Motor neuron (in vitro differentiated cells): ENCODE measurements around the gene ZNF555. TPM values are rescaled to one million over a fixed set of nuclear protein-coding genes. Genes with fewer than 3 reads are reported as not detected.
"Not testable (repeated sequence)": the region's sequence is repeated elsewhere in the genome, so short reads cannot be mapped to it uniquely, and the experiment has no call there.

Source experiments
- ATAC-seq, 8 experiments: fragments of 200-7000 bp; cut with Tn5 transposase; replicated peaks in 6 of 8; 2 replicates each; pipeline ENCODE4 v1.8.0; 2021; ENCODE audit warnings: mild to moderate bottlenecking in 8 of 8, moderate library complexity in 8 of 8
- H3K27ac ChIP-seq, 2 donors: fragments of 250-450 bp; sonication (Bioruptor Pico); 2 replicates each; pipeline ENCODE4 v1.9.0; 2021; ENCODE audit warnings: antibody characterized with exemption in 2 of 2, mild to moderate bottlenecking in 2 of 2, moderate library complexity in 1 of 2
- H3K4me1 ChIP-seq, 2 donors: fragments of 250-450 bp; sonication (Bioruptor Pico); replicated peaks in 1 of 2; 2 replicates each; pipeline ENCODE4 v1.6.1; 2021; ENCODE audit warnings: antibody characterized with exemption in 2 of 2, mild to moderate bottlenecking in 2 of 2, moderate library complexity in 1 of 2
- H3K4me3 ChIP-seq, 5 donors: fragments of 250-450 bp; sonication (Bioruptor Pico); 2 replicates each; pipeline ENCODE4 v1.9.0; 2021; ENCODE audit warnings: antibody characterized with exemption in 5 of 5, mild to moderate bottlenecking in 5 of 5, moderate library complexity in 4 of 5
- WGBS, 10 experiments: fragments of 450-650 bp; shearing (Covaris generic); methylation state at CpG; one replicate each; pipeline ENCODE4 v1.0.0; 2022; 5-methylcytosine and 5-hydroxymethylcytosine counted together
- in situ Hi-C, 9 experiments: fragments of 400-800 bp; cut with MboI; loops; one replicate each; pipeline ENCODE4 v1.15.0; 2021; ENCODE audit warnings: low sequenced_read_pairs in 9 of 9, low pct_unique_long_range_greater_than_20kb in 2 of 9; ENCODE audit not compliant: unreplicated experiment in 9 of 9
- total RNA-seq, 8 experiments: library from RNA; unstranded; fragments of 300-600 nt; gene quantifications; 2 replicates each; pipeline versions ENCODE4 v1.2.3 to v1.2.4, GENCODE V29; 2022

The ZNF555 gene
- total RNA-seq, 8 experiments from 2014 or later, result 1.1 to 11.6 (median 8.7) TPM

DNA sequence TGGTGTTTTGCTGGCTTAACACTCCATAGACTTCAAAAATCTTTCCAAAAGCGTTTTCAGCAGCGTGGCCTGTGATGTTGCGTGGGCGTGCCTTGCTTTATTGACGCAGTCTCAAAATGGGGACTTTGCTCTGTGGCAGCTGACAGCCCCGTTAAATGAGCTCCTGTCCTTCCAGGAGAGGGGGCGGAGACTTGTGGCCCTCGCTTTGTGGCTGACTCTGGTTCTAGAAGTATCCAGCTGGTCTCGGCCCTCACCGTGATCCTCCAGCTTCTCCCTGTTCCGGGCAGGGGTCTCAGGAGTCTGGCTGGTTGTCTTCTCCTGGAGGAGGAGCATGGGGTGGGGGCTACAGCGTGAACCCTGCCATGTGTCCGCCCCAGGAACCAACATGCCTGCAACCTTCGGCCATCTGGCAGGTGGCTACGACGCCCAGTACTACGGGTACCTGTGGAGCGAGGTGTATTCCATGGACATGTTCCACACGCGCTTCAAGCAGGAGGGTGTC is 30.0 kb upstream of the ZNF555 start:
- no peak for ATAC-seq
- Histone ChIP-seq H3K4me1 (no peaks in the 10 kb centered on the region), H3K27ac (no peak overlapping the region), H3K4me3 (no peak overlapping the region)
- 80 to 100% (median 96%) methylated on average over 1 to 7 of the region's 20 CpGs; no CpG with 5 or more reads in 4 of the 10 experiments for WGBS, 10 experiments
- in situ Hi-C loops, result no loop called here

DNA sequence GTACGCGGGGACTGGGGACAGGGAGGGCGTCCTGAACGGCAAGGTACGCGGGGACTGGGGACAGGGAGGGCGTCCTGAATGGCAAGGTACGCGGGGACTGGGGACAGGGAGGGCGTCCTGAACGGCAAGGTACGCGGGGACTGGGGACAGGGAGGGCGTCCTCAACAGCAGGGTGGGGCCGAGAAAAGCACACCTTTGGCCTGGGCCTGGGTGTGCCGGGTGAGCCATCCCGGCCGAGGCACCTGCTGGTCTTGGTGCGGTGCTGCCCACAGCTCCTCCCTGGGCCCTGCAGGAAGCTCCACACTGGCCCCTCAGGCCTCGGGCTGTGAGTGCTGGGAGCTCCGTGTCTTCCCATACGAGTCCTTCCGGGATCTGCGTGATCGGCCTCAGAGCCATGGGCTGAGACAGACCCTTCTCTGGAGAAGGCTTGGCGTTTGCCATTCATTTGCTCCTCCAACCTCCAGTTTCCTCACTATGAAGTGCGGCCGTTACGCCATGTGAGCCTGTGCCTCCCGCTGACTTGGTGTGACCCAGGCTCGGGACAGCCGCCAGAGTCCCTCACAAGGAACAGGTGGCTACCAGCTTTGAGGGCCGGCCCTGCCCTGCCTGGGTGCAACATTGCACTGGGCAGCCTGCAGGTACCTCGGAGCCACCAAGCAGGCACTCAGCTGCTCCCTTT is 29.4 kb upstream of the ZNF555 start:
- peak in 3 of 8 experiments; percentile 7 to 22 (median 18) for ATAC-seq
- in situ Hi-C loops, result no loop called here
- H3K4me3 ChIP-seq, result no peak overlapping the region
- WGBS, 10 experiments, result 85 to 100% (median 100%) methylated on average over 1 to 4 of the region's 34 CpGs; no CpG with 5 or more reads in 7 of the 10 experiments
- H3K27ac ChIP-seq, result no peak overlapping the region
- H3K4me1 ChIP-seq, result no peaks in the 10 kb centered on the region

DNA sequence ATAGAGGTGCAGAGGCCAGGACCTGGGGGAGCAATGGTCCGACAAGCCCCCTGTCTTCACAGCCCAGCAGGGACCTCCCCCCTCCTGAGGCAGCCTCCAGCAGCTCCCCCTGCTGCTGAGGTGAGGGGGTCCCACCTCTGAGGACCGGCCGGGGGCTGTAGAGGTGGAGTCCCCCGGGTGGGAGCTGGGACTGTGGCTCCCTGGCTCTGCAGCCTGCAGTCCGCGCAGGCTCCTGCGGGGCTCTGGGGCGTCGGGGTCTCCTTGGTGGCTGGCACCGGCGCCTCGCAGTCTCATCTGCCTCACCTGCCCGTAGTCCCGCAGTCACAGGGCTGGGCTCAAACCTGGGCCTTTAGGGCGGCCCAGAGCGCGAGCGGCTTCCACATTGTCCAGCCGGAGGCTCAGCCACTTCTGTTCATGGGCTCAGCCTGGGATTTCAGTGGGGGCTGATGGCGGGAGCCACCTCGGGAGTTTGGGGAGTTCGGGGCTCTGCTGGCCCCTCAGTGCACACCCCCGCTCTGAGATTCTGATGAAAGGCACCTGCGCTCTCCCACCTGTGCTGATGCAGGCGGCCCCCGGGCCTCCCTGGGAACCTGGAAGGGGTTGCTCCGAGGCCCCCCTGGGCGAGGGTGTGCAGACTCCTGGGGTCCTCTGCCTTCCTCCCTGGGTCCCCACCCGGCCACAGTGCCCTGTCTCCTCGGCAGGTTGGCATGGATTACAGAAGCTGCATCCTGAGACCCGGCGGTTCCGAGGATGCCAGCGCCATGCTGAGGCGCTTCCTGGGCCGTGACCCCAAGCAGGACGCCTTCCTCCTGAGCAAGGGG is 28.7 kb upstream of the ZNF555 start:
- in situ Hi-C loops, result no loop called here
- 81 to 100% (median 92%) methylated on average over 2 to 3 of the region's 37 CpGs; no CpG with 5 or more reads in 7 of the 10 experiments for WGBS, 10 experiments
- no peak overlapping the region for H3K4me3 ChIP-seq
- peak in 2 of 8 experiments; percentile 7 for ATAC-seq
- no peaks in the 10 kb centered on the region for H3K4me1 ChIP-seq
- H3K27ac ChIP-seq, result no peak overlapping the region

DNA sequence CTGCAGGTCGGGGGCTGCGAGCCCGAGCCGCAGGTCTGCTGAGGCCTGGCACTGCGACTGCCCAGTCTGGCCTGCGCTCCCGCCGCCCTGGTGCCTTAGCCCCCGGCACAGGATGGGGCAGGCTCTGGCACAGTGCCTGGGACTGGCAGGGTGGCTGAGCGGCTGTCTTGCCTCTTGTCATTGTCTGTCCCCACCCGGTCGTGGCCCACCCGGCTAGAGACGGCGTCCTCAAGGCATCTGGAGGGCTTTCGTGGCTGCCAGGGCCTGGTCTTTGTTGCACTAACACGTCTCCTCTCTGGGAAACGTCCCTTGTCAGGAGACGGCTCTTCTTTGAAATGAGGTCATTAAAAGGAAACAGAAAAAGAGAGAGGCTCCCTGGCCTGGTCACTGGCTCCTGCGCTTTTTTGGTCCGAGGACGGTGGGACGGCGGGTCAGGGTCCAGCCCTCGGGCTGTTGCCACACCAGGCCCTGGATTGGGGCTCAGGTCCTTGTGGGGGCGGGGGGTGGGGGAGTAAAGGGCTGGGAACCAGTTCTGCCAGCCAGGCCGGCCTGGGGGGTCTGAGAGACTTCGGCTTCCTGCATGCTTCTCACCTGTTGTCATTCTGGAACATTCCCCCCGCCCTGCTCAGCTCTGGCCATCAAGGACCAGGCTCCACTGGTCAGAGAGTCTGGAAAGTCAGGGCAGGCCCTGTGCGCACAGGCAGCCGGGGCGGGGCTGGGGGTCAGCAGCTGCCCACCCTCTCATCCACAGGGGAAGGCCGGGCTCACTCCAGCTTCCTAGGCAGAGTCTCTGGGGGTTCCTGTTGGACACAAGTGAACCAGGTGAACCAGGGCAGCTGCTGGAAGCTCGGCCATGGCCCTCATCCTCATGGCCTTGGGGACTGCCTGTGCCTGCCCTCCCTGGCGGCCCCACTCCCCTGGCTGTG is 27.8 kb upstream of the ZNF555 start:
- Histone ChIP-seq H3K27ac (no peak overlapping the region), H3K4me3 (no peak overlapping the region), H3K4me1 (no peaks in the 10 kb centered on the region)
- peak in 1 of 8 experiments; percentile 1 for ATAC-seq
- WGBS, 10 experiments, result 20 to 100% (median 77%) methylated on average over 1 to 6 of the region's 35 CpGs; no CpG with 5 or more reads in 6 of the 10 experiments
- in situ Hi-C loops, result no loop called here

DNA sequence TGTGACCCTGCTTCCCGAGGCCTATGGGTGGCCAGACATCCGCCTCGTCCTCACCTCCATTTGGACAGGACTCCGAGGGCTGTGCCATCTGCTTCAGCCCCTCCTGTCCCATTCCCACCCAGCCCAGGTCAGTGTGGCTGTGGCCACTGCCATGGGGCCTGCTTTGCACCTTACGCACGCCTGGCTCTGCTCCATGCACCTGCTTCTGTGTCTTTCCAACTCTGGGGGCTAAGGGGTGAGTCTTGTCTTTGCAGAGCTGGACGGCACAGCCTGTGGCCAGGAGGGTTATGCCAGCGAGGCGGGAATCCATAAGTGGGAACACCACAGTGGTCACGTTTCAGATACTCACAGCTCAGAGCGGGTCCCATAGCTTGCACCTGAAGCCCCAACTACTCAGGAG is 26.8 kb upstream of the ZNF555 start:
- 82 to 100% (median 97%) methylated on average over 1 to 3 of the region's 11 CpGs; no CpG with 5 or more reads in 6 of the 10 experiments for WGBS, 10 experiments
- in situ Hi-C loops, result no loop called here
- H3K4me1 ChIP-seq, result no peaks in the 10 kb centered on the region
- no peak overlapping the region for H3K27ac ChIP-seq
- ATAC-seq, result no peak
- H3K4me3 ChIP-seq, result no peak overlapping the region

DNA sequence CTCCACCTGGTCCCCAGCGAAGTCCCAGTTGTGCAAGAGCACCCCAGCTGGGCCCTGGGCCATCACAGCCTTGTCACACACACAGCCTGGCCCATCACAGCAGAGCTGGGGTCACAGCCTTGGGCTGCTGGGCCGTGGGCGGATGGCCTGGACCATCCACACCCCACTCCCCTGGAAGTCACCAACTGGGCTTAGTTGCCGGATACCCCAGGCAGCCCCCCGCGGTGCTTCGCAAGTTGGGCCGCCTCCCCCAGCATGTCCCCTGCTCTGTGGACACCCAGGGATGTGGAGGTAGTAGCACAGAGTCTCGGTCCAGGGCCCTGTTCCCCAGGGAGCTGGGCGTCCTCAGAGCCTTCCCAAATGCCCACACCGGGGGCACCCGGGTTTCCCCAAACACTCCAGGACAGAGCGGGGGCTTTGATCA is 26.1 kb upstream of the ZNF555 start:
- Histone ChIP-seq H3K4me1 (no peaks in the 10 kb centered on the region), H3K27ac (no peak overlapping the region), H3K4me3 (no peak overlapping the region)
- in situ Hi-C loops, result no loop called here
- WGBS, 10 experiments, result 94 to 100% methylated on average over 1 to 3 of the region's 13 CpGs; no CpG with 5 or more reads in 8 of the 10 experiments
- ATAC-seq, result no peak

DNA sequence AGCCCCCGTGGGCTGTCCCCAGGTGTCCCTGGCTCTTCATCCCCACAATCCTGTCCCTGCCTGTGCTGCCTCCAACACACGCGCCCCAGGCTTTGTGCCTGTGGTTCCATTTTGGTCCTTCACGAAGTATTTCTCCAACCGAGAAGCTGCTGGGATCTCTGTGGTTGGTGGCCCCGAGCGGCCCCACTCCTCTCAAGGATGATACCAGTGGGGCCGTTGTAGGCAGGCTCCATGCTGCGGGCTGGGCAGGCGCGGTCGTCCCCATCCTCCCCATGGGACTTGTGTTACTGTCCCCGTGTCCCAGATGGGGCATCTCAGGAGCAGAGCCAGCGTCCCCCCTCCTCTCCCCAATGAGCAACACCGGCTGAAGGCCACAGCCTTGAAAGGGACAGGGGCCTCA is 25.4 kb upstream of the ZNF555 start:
- no peaks in the 10 kb centered on the region for H3K4me1 ChIP-seq

DNA sequence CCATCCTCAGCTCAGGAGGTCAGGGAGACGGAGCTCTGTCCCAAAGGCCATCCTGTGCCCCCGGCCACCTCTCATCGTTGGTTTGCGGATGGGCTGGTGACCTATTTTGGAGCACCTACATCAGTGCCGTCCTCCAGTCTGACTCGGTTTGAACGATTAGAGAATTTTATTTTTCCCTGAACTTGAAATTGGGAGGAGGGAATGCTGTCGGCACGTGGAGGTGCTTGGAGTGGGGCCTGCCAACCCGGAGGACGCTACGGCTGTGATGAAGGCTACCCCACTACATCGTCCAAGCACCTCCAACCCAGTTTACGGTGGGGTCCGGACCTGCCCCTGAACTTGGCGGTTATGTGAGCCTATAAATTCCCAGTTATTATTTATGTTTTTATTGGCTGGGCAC is 24.6 kb upstream of the ZNF555 start:
- WGBS, 10 experiments, result 85 to 100% (median 90%) methylated on average over 1 to 7 of the region's 16 CpGs; no CpG with 5 or more reads in 5 of the 10 experiments
- Histone ChIP-seq H3K4me1 (no peaks in the 10 kb centered on the region), H3K4me3 (no peak overlapping the region), H3K27ac (no peak overlapping the region)
- in situ Hi-C loops, result no loop called here
- no peak for ATAC-seq

More for the DNA sequence above, 25.4 kb upstream of the ZNF555 start:
- Histone ChIP-seq H3K4me3 (no peak overlapping the region), H3K27ac (no peak overlapping the region)
- in situ Hi-C loops, result no loop called here
- ATAC-seq, result no peak
- WGBS, 10 experiments, result 67 to 100% (median 94%) methylated on average over 1 to 4 of the region's 15 CpGs; no CpG with 5 or more reads in 4 of the 10 experiments

DNA sequence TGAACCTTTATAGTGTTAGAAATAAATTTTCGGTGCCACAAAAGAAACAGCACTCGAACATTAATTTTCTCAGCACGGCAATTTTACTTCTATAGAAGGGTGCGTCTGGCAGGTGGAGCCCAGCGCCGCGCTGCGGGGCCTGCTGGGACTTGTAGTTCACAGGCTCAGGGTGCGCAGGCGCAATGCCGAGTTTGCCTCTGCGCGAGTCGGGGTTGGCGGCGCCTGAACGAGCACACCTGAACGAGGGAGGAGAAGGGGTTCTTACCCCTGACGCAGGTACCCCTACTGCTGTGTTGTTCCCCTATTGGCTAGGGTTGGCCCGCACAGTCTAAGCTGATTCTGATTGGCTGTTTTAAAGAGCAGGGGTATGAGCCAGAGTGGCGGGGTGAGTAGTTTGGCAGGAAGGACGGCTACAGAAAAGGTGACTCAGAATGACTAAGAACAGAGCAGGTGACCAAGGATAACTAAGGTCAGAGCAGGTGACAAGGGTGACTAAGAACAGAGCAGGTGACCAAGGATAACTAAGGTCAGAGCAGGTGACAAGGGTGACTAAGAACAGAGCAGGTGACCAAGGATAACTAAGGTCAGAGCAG is 23.9 kb upstream of the ZNF555 start:
- ATAC-seq, H3K4me1 ChIP-seq, H3K4me3 ChIP-seq, in situ Hi-C loops, H3K27ac ChIP-seq: not testable (repeated sequence)
- 53 to 100% (median 91%) methylated on average over 3 to 13 of the region's 22 CpGs; no CpG with 5 or more reads in 2 of the 10 experiments for WGBS, 10 experiments

DNA sequence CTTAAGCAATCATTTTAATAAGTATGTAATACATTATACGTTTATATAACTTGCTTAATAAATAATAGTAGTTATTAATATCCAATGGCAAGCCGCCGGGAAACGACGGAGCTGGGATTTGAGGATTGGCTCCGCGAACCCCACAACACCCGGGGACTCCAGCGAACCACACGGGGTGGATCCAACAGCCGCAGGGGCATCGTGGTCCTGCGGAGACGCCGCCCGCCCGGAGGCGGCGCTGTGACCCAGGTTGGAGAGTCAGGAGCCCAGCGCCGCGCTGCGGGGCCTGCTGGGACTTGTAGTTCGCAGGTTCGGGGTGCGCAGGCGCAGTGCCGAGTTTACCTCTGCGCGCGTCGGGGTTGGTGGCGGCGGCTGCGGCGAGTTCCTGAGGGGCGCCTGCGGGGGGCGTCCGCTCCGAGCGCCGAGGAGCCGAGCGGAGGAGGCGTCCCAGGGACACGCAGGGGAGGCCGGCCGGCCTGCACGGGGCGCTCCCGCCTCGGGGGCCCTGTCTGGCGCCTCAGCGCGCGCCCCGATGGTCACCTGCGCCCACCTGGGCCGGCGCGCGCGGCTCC is 21.6 kb upstream of the ZNF555 start, which contains the start of gene ZNF554:
Gene ZNF554 (plus strand): TSS at position 329 of the 572 bp plus-strand sequence. CDS start 204 bp downstream, at position 533.
- in situ Hi-C loops, result no loop called here
- peak within 1 kb of the TSS; percentile 27 to 78 for H3K27ac ChIP-seq
- no peaks in the 10 kb centered on the region for H3K4me1 ChIP-seq
- peak within 1 kb of the TSS; percentile 64 to 87 (median 77) for H3K4me3 ChIP-seq
- WGBS, 10 experiments, result 0 to 11% (median 0%) methylated on average over 1 to 17 of the region's 64 CpGs; no CpG with 5 or more reads in 3 of the 10 experiments
- peak; percentile 87 to 96 (median 93) for ATAC-seq

DNA sequence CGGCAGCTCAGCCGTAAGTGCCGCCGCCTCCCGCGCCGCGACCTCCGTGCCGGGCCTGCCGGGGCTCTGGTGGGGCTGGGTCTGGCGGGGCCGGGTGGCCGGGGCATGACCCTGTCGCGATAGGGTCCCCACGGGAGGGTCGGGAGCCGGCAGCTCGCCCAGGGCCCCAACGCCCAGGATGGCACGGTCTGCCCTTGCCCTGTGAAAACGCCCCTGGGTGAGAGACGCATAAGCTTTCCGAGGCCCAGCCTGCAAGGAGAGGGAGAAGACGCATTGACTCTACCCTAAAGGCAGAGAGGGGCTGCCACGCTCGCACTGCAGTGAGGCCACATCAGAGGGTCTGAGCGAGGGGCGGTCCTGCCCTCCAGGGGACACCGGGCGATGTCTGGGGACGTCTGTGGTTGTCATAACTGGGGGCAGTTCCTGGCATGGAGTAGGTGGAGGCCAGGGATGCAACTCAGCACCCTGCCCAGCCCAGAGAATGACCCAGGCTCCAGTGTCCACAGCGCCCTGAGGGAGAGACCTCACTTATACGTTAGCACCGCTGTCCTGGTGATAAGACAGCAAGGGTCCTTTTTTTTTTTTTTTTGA is 21.1 kb upstream of the ZNF555 start:
- ATAC-seq, result peak in 3 of 8 experiments; percentile 12 to 50 (median 20)
- in situ Hi-C loops, result no loop called here
- Histone ChIP-seq H3K4me3 (peak overlapping the region; percentile 64 to 87 (median 77)), H3K4me1 (no peaks in the 10 kb centered on the region), H3K27ac (peak overlapping the region; percentile 27 to 78)
- WGBS, 10 experiments, result 0 to 20% (median 11%) methylated on average over 1 to 12 of the region's 36 CpGs; no CpG with 5 or more reads in 7 of the 10 experiments
